ENCODE data around the gene SORT1.
A peak's percentile ranks its signal among the peaks of the same experiment; 100 is the strongest.

SORT1 gene

DNA sequence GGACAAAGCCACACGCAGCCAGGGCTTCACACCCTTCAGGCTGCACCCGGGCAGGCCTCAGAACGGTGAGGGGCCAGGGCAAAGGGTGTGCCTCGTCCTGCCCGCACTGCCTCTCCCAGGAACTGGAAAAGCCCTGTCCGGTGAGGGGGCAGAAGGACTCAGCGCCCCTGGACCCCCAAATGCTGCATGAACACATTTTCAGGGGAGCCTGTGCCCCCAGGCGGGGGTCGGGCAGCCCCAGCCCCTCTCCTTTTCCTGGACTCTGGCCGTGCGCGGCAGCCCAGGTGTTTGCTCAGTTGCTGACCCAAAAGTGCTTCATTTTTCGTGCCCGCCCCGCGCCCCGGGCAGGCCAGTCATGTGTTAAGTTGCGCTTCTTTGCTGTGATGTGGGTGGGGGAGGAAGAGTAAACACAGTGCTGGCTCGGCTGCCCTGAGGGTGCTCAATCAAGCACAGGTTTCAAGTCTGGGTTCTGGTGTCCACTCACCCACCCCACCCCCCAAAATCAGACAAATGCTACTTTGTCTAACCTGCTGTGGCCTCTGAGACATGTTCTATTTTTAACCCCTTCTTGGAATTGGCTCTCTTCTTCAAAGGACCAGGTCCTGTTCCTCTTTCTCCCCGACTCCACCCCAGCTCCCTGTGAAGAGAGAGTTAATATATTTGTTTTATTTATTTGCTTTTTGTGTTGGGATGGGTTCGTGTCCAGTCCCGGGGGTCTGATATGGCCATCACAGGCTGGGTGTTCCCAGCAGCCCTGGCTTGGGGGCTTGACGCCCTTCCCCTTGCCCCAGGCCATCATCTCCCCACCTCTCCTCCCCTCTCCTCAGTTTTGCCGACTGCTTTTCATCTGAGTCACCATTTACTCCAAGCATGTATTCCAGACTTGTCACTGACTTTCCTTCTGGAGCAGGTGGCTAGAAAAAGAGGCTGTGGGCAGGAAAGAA lies 122.9 kb downstream of the SORT1 start:
- DNase-seq (ENCODE audit: low read depth), result no peak

DNA sequence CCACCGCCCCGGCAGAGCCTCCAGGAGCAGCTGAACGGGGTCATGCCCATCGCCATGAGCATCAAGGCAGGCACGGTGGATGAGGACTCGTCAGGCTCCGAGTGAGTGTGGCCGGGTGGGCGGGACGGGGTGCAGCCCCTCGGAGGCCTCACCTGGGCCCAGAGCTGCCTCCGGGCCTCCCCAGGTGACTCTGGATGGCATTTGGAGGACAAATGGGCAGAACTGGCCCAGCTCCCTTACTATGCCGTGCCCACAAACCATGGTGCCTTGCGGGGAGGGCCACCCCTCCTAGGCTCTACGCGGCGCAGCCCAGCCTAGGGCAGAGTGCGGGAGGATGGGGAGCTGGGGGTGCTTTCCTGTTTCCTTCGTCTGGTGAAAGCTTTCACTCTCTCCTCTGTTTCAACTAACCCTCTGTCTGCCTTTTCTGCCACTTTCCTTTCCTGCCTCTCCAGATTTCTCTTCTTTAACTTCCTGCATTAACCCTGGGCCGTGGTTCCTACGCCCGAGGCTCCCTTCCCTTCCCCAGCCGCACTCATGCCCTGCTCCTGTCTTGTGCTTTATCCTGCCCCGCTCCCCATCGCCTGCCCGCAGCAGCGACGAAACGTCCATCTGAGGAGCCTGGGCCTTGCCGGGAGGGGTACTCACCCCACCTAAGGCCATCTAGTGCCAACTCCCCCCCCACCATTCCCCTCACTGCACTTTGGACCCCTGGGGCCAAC lies 124.0 kb downstream of the SORT1 start:
- no peak for DNase-seq (ENCODE audit: low read depth)

DNA sequence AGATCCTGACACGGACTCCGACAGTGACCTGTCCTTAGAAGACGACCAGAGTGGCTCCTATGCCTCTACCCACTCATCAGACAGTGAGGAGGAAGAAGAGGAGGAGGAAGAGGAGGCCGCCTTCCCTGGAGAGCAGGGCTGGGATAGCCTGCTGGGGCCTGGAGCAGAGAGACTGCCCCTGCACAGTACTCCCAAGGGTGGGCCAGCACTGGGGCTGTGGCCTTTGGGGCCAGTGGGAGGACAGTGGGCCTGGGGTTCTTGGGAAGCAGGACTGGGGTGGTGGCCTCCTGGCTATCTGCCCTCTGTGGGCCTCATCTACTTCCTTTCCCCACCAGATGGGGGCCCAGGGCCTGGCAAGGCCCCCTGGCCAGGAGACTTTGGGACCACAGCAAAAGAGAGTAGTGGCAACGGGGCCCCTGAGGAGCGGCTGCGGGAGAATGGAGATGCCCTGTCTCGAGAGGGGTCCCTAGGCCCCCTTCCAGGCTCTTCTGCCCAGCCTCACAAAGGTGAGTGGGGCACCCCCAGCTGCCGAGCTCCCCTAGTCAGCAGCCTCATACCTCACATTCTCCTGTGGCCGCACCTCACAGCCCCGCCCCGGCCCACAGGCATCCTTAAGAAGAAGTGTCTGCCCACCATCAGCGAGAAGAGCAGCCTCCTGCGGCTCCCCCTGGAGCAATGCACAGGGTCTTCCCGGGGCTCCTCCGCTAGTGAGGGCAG lies 124.7 kb downstream of the SORT1 start:
- DNase-seq (ENCODE audit: low read depth), result no peak

DNA sequence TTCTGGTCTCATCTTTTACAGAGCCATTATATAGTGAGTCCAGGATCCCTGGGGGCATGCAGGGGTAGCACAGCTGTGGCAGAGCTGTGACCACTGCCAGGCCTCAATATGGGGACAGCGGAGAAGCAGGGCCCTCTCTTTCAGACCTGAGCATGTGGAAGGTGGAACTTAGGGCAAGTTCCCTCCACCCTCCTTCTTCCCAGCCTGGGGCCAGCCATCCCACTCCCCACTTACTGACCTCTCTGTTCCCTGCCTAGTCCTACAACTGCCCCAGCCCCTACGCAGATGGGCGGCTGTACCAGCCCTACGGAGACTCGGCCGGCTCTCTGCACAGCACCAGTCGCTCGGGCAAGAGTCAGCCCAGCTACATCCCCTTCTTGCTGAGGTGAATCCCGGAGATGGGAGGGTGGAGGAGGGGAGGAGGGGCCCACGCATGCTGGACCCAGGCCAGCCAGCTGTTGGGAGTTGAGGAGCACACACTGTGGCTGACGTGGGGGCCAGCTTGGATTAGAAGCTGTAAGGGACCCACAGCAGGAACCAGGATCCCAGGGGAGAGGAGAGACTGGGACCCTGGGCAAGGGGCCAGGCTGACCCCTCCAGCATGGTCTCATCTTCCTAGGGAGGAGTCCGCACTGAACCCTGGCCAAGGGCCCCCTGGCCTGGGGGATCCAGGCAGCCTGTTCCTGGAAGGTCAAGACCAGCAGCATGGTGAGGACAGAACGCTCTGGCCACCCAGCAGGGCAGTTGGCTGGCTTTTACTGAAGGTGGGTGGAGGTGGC lies 125.5 kb downstream of the SORT1 start:
- DNase-seq (ENCODE audit: low read depth), result no peak

DNA sequence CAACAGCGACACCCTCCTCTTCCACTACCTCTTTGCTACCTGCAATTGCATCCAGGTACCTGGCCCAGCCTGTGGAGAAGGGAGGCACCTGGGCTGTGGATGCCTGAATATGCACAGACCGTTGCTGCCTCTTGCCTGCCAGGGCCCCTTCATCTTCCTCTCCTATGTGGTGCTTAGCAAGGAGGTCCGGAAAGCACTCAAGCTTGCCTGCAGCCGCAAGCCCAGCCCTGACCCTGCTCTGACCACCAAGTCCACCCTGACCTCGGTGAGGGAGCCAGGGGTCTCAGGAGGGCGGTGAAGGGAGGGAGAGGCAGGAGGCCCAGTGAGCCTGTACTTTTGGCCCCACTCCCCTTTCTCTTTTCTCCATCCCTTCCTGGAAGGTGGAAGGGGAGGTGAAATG lies 126.3 kb downstream of the SORT1 start:
- no peak for DNase-seq (ENCODE audit: low read depth)

DNA sequence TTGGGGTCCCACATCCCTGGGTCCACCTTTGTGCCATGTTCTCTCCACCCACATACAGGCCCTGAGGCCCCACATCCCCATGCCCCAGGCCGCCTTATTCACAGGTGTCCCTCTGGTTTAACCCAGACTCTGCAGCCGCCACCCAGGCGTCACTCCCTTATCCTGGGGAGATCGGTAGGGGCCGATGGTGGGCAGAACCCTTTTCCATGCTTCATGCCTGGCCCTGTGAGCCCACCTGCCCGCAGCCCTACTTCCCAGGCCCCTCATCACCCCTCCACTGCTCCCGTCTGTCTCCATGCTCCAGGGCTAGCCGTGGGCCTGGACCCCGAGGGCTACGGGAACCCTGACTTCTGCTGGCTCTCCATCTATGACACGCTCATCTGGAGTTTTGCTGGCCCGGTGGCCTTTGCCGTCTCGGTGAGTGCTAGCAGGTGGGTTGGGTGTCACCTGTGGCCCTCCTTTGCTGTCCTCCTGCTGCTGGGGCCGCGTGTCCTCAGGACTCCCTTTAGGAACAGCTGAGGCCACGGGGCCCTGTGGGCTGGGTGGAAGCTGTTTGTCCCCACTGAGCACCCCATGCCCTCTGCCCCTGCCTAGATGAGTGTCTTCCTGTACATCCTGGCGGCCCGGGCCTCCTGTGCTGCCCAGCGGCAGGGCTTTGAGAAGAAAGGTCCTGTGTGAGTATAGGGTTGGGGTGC lies 126.9 kb downstream of the SORT1 start:
- no peak for DNase-seq (ENCODE audit: low read depth)

DNA sequence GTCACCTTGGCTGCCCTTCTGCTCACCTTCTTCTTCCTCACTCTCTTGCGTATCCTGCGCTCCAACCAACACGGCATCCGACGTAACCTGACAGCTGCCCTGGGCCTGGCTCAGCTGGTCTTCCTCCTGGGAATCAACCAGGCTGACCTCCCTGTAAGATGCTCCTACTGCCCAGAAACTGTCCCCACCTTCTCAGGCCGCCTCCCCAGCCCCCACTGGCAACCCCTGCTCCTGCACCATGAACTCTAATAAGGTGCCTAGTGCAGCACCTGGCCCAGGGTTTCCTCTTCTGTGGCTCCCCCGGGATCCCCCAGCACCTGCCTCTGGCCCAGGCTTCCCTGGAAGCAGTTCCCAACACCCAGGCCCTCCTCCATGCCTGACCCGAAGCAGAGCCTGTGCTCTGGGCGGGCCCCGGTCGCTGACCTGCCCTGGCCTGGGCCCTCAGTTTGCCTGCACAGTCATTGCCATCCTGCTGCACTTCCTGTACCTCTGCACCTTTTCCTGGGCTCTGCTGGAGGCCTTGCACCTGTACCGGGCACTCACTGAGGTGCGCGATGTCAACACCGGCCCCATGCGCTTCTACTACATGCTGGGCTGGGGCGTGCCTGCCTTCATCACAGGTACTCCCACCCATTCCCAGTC lies 127.6 kb downstream of the SORT1 start:
- no peak for DNase-seq (ENCODE audit: low read depth)

DNA sequence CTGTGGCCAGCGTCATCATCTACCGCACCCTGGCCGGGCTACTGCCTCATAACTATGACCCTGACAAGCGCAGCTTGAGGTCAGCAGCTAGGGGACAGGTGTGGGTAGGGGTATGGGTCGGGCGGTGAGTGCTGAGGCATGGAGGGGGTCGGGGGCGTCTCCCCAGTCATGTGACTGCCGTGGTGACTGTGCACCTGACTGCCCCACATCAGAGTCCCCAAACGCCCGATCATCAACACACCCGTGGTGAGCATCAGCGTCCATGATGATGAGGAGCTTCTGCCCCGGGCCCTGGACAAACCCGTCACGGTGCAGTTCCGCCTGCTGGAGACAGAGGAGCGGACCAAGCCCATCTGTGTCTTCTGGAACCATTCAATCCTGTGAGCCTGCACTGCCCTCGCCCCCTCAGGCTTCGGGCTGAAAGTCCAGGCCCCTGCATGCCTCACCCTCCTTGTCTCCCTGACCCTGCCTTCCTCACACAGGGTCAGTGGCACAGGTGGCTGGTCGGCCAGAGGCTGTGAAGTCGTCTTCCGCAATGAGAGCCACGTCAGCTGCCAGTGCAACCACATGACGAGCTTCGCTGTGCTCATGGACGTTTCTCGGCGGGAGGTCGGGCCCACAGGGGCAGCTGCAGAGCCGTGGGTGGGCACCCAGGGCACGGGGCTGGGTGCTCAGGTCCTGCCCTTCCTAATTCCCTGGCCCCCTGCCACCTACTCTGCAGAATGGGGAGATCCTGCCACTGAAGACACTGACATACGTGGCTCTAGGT lies 128.3 kb downstream of the SORT1 start:
- DNase-seq (ENCODE audit: low read depth), result no peak

DNA sequence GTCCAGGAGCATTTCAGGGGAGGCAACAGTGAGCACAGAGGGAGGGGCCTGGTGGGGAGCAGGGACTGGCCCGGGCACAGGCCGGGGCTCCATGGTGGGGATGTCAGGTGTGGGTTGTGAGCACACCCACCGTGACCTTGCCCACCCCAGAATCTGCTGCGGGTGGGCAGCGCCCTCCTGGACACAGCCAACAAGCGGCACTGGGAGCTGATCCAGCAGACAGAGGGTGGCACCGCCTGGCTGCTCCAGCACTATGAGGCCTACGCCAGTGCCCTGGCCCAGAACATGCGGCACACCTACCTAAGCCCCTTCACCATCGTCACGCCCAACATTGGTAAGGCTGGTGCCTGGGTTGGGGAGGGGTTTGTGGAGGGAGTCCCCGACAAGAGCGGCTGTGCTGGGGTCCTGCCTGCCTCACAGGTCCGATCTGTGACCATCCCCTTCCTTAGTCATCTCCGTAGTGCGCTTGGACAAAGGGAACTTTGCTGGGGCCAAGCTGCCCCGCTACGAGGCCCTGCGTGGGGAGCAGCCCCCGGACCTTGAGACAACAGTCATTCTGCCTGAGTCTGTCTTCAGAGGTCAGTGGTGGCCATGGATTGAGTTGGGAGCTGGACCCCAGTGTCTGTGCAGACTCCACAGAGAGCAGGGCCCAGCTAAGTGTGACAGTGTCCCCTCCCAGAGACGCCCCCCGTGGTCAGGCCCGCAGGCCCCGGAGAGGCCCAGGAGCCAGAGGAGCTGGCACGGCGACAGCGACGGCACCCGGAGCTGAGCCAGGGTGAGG lies 129.1 kb downstream of the SORT1 start:
- DNase-seq (ENCODE audit: low read depth), result no peak

DNA sequence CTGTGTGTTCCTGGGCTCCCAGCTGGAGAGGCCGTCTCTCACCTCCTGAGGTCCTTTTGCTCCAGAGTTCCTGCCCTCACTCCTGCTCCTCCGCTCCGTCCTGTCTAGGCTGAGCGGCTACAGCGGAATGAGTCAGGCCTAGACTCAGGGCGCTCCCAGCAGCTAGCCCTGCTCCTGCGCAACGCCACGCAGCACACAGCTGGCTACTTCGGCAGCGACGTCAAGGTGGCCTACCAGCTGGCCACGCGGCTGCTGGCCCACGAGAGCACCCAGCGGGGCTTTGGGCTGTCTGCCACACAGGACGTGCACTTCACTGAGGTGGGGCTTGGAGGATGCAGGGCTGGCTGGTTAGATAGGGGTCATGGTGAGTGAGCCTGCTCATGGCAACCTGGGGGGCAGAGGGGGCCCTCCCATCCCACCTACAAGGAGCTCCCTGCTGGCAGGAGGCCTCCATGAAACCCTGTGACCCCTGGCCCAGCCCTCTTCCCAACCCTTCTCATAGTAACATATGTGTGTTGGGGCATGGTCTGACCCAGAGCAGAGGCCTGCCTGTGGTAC lies 129.9 kb downstream of the SORT1 start:
- no peak for DNase-seq (ENCODE audit: low read depth)

DNA sequence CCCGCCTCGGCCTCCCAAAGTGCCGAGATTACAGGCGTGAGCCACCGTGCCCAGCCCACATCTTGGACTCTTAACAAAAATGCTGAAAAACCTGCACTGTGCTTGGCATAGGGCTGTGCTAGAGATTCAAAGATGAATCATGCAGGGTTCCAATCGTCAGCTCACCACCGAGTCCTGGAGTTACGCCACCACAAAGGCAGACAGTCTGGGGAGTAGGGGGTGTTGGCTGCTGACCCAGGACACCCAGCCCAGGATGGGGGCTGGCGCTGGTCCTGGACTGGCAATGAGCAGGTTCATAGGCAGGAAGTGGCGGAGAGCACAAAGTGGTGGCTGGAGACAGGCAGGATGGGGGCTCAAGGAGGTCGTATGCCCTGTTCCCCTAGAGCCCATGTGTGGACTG lies 130.8 kb downstream of the SORT1 start:
- DNase-seq (ENCODE audit: low read depth), result no peak

DNA sequence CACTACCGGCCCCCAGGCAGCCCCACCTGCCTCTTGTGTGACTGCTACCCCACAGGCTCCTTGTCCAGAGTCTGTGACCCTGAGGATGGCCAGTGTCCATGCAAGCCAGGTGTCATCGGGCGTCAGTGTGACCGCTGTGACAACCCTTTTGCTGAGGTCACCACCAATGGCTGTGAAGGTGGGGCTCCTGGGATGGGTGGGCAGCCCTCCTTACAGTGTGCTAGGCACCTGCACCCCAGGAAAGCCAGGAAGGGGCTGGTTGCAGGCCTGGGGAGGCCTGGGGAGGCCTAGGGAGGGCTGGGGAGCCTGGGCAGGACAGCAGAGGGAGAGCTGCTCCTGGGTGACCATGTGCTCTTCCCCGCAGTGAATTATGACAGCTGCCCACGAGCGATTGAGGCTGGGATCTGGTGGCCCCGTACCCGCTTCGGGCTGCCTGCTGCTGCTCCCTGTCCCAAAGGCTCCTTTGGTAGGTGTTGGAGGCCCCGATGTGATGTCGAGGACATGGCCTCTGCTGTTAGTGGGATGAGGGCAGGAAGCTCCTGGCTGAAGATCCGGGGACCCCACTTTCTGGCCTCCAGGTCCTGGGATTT lies 131.9 kb downstream of the SORT1 start:
- DNase-seq (ENCODE audit: low read depth), result no peak

DNA sequence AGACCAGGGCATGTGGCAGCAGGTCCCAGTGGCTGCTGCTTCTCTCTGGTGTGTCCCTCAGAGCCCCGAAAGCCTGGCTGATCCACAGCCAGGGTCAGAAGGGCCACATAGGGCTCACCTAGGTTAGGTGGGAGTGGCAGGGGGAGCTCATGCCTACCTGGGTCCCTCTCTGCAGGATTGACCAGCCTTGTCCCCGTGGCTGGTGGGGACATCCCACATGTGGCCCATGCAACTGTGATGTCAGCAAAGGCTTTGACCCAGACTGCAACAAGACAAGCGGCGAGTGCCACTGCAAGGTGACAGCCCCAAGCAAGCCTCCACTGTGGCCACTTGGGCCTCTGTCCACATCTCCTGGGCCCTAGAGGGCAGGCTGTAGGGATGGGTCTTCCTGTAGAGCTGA lies 132.7 kb downstream of the SORT1 start:
- DNase-seq (ENCODE audit: low read depth), result no peak

DNA sequence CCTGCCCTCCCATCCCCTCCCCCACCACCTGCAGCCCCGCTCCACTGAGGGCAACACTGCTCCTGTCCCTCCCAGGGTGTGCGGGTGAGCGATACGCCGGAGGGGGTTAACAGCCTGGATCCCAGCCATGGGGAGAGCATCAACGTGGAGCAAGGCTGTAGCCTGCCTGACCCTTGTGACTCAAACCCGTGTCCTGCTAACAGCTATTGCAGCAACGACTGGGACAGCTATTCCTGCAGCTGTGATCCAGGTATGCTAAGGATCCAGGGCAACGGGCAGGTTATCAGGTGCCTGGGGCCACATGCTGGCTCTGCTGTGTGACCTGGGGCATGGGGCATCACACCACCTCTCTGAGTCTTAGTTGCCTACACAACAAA lies 133.4 kb downstream of the SORT1 start:
- DNase-seq (ENCODE audit: low read depth), result no peak

DNA sequence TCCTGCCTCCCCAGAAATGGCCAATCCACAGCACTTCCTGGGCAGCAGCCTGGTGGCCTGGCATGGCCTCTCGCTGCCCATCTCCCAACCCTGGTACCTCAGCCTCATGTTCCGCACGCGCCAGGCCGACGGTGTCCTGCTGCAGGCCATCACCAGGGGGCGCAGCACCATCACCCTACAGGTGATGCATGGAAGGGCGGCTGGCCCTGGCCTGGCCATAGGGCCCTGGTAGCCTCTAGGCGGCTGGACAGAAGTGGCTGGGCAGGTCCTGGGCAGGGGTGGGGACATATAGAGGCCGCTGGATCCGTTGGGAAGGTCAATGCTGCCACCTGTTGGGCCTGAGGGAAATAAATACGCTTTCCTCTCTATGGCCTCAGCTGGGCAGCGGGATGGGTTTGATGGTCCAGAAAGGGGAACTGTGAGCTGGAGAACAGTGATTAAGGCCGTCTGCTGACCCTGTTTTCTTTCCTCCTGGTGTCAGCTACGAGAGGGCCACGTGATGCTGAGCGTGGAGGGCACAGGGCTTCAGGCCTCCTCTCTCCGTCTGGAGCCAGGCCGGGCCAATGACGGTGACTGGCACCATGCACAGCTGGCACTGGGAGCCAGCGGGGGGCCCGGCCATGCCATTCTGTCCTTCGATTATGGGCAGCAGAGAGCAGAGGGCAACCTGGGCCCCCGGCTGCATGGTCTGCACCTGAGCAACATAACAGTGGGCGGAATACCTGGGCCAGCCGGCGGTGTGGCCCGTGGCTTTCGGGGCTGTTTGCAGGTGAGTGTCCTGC lies 133.9 kb downstream of the SORT1 start:
- DNase-seq (ENCODE audit: low read depth), result peak; percentile 73

DNA sequence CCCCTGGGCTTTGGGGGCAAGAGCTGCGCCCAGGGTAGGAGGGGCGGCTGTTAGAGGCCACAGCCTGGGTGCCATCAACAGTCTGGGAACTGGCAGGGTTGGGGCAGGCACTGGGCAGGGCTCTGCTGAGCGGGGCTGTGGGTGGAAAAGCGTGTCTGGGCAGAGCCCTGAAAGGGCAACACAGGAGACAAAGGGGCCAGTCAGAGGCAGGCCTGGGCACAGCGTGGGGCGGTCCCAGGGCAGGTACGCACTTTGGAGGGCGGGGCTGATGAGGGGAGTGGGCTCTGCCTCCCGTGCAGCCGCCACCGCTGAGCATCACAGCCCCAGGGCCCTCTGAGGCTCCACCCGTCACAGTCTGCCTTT lies 134.5 kb downstream of the SORT1 start:
- DNase-seq (ENCODE audit: low read depth), result no peak

DNA sequence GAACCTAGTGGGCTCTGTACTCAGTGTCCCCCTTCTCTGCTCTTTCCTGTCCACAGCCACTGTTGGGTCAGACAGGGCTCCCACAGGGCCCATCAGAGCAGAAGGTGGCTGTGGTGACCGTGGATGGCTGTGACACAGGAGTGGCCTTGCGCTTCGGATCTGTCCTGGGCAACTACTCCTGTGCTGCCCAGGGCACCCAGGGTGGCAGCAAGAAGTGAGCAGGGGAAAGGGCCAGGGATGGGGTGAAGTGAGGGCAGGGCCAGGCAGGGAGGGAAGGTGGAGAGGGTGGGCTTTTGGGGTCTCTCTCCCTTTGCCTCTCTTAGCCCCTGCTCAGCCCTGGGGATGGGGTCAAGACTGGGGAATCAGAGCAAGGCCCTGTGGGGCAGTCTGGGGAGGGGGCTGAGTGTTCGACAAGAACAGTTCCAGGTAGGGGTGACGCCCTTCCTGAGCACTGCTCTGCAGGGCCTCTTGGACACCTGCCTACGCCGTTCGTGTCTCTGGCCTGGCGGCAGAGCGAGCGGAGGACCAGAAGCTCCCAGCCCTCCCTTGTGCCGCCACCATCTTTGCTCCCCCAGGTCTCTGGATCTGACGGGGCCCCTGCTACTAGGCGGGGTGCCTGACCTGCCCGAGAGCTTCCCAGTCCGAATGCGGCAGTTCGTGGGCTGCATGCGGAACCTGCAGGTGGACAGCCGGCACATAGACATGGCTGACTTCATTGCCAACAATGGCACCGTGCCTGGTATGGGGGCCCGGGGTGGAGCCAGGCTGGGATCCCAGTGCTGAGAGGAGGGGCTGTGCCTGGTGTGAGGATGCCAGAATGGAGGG lies 135.3 kb downstream of the SORT1 start:
- DNase-seq (ENCODE audit: low read depth), result no peak

All from stimulated activated CD8-positive, alpha-beta memory T cell treated with anti-CD3 and anti-CD28 coated beads, Interleukin-15, amount 100 ng/mL, for 24 hours (primary cell).